Prostate gland (tissue), 2 donors: ENCODE measurements around the gene LRRC8E. TPM values are rescaled to one million over a fixed set of nuclear protein-coding genes. Genes with fewer than 3 reads are reported as not detected.

Source experiments
- DNase-seq: peaks from one replicate; pipeline ENCODE4 v3.0.0-alpha.2; 2019; ENCODE audit warnings: low spot score
- H3K27ac ChIP-seq, 2 donors: fragments of 200-600 bp; sonication (generic); 2 replicates each; pipeline ENCODE4 v1.5.1; 2017 to 2019
- H3K27me3 ChIP-seq: fragments of 200-600 bp; sonication (generic); replicated peaks from 2 replicates; pipeline ENCODE4 v1.5.1; 2019; ENCODE audit not compliant: insufficient read depth
- H3K36me3 ChIP-seq, 2 donors: fragments of 200-600 bp; sonication (generic); 1 replicate in 1 of 2; 2 replicates in 1 of 2; pipeline versions ENCODE4 v1.5.1 to v1.8.1; 2017 to 2019
- H3K4me1 ChIP-seq: fragments of 200-600 bp; sonication (generic); replicated peaks from 2 replicates; pipeline ENCODE4 v1.5.1; 2019
- H3K4me3 ChIP-seq, 2 donors: fragments of 200-600 bp; sonication (generic); 2 replicates each; pipeline ENCODE4 v1.5.1; 2017 to 2019
- H3K9me3 ChIP-seq: fragments of 200-600 bp; sonication (generic); 2 replicates; pipeline ENCODE4 v1.5.1; 2017
- CTCF ChIP-seq, 4 experiments: fragments of 200-600 bp in 2 of 4; fragments of 450-650 bp in 2 of 4; sonication (generic) in 2 of 4; IDR thresholded peaks; 1 replicate in 3 of 4; 2 replicates in 1 of 4; pipeline ENCODE4 v1.5.1; 2016 to 2019; ENCODE audit warnings: antibody characterized with exemption in 4 of 4, mild to moderate bottlenecking in 2 of 4, moderate library complexity in 2 of 4
- POLR2A ChIP-seq: fragments of 450-650 bp; IDR thresholded peaks from one replicate; pipeline ENCODE4 v1.6.1; 2016; ENCODE audit warnings: antibody characterized with exemption, mild to moderate bottlenecking
- POLR2AphosphoS5 ChIP-seq: sonication (generic); formaldehyde crosslinking; IDR thresholded peaks from one replicate; pipeline ENCODE4 v1.6.1; 2017; ENCODE audit warnings: antibody characterized with exemption
- WGBS: methylation state at CpG from one replicate; pipeline ENCODE4 v1.1.5; 2018; 5-methylcytosine and 5-hydroxymethylcytosine counted together
- intact Hi-C: fragments of 100-400 bp; cut with DNase I; formaldehyde crosslinking; loops from one replicate; pipeline ENCODE4 v1.14.2; 2022
- total RNA-seq, 2 donors: library from RNA; depleted of rRNA; stranded (reverse); fragments of >200 nt; gene quantifications; one replicate each; pipeline ENCODE4 v1.1.0, GENCODE V29; 2016

The LRRC8E gene
- 10 to 100 TPM in 1 of 2 donors, 1 to 10 TPM in 1; 4.8 to 11.7 TPM for total RNA-seq

GRCh38 chr19:7888145-7888825 is at the start of gene LRRC8E:
Gene LRRC8E, plus strand, starts transcription at chr19:7888510. Its CDS starts 7,094 bp downstream, at chr19:7895604.
- Histone ChIP-seq H3K36me3 (no peaks in the 10 kb centered on the region), H3K4me1 (no peaks in the 10 kb centered on the region), H3K4me3 (peak within 1 kb of the TSS; percentile 32 to 49), H3K27ac (peak within 1 kb of the TSS in 1 of 2 donors; percentile 21), H3K27me3 (no peaks in the 10 kb centered on the region), H3K9me3 (no peaks in the 10 kb centered on the region)
- WGBS: 10% methylated on average over 53 of the region's 53 CpGs
- TF ChIP-seq POLR2AphosphoS5: no peak
- peak in 1 of 4 experiments; percentile 14 for TF ChIP-seq CTCF (IDR thresholded peaks at IDR 0.05)
- peak; percentile 67 for TF ChIP-seq POLR2A
- peak; percentile 46 for DNase-seq
- intact Hi-C loops: no loop called here

GRCh38 chr19:7839476-7839875 is 48.8 kb upstream of the LRRC8E start:
- no peak for DNase-seq
- H3K4me3 ChIP-seq: no peak overlapping the region
- no peaks in the 10 kb centered on the region for H3K4me1 ChIP-seq
- no peaks in the 10 kb centered on the region for H3K27me3 ChIP-seq
- TF ChIP-seq POLR2AphosphoS5 (no peak), POLR2A (no peak), CTCF (IDR thresholded peaks at IDR 0.05) (no peak)
- WGBS: 95% methylated on average over 6 of the region's 6 CpGs
- no peaks in the 10 kb centered on the region for H3K9me3 ChIP-seq
- H3K36me3 ChIP-seq: no peaks in the 10 kb centered on the region
- intact Hi-C loops: no loop called here
- H3K27ac ChIP-seq: no peak overlapping the region

- no peaks in the 10 kb centered on the region for H3K36me3 ChIP-seq
- TF ChIP-seq POLR2AphosphoS5 (no peak), CTCF (IDR thresholded peaks at IDR 0.05) (no peak), POLR2A (no peak)
- H3K4me3 ChIP-seq: no peak overlapping the region
- DNase-seq: no peak
- H3K27ac ChIP-seq: no peak overlapping the region
- no peaks in the 10 kb centered on the region for H3K27me3 ChIP-seq
- 91% methylated on average over 8 of the region's 8 CpGs for WGBS
- H3K4me1 ChIP-seq: no peaks in the 10 kb centered on the region
- intact Hi-C loops: no loop called here
- H3K9me3 ChIP-seq: no peaks in the 10 kb centered on the region
Observed at GRCh38 chr19:7840629-7841028, 47.7 kb upstream of the LRRC8E start.

- H3K9me3 ChIP-seq: no peaks in the 10 kb centered on the region
- H3K4me1 ChIP-seq: no peaks in the 10 kb centered on the region
- H3K27me3 ChIP-seq: no peaks in the 10 kb centered on the region
- no peaks in the 10 kb centered on the region for H3K36me3 ChIP-seq
- intact Hi-C loops: no loop called here
- TF ChIP-seq CTCF (IDR thresholded peaks at IDR 0.05) (no peak), POLR2AphosphoS5 (no peak), POLR2A (no peak)
- WGBS: 86% methylated on average over 10 of the region's 11 CpGs
- no peak overlapping the region for H3K27ac ChIP-seq
- no peak for DNase-seq
- no peak overlapping the region for H3K4me3 ChIP-seq
Observed at GRCh38 chr19:7841751-7842660, 46.3 kb upstream of the LRRC8E start.
